ENCODE results near the gene FIG4. TPM values are rescaled to one million over a fixed set of nuclear protein-coding genes. Genes with fewer than 3 reads are reported as not detected.

Gene FIG4
- polyA plus RNA-seq, 1 of the 3 experiments (the other 2 are of a cell fraction), result 6.8 TPM

- H3F3A ChIP-seq (replicated peaks; ENCODE audit: insufficient read depth), result no peaks in the 10 kb centered on the region
- no peak for DNase-seq
- H4K20me1 ChIP-seq (ENCODE audit: insufficient read depth), result no peaks in the 10 kb centered on the region
- peaks cover 0 to 5% of the 10 kb centered on the region in 2 experiments for H3K36me3 ChIP-seq (replicated peaks in 1 of 2; ENCODE audit: control insufficient read depth in 1 of 2, insufficient read depth in 2 of 2, low read length in 1 of 2)
- H3K79me2 ChIP-seq (ENCODE audit: insufficient read depth), result no peaks in the 10 kb centered on the region
- no peaks in the 10 kb centered on the region for H3K9me2 ChIP-seq
- H3K9me3 ChIP-seq, result no peaks in the 10 kb centered on the region
- ChIA-PET POLR2A (no interaction called here), CTCF (interaction anchor here (1.3 kb wide), 1 partner anchor 17 kb away, joined by 4 read pairs; no protein-coding TSS in a partner anchor)
- no peak overlapping the region for H3K4me2 ChIP-seq
- no peak overlapping the region for H2AFZ ChIP-seq (ENCODE audit: low read depth)
- no peak overlapping the region for H3K4me3 ChIP-seq (ENCODE audit: low read depth in 2 of 2, low read length in 1 of 2)
- no peak overlapping the region for H3K9ac ChIP-seq
- 92% methylated on average over 1 of the region's 1 CpG for WGBS (ENCODE audit: low lambda C conversion rate)
- no peak for TF ChIP-seq REST (IDR thresholded peaks at IDR 0.05; ENCODE audit: low read depth, low read length)
- no peak for TF ChIP-seq RAD21 (IDR thresholded peaks at IDR 0.05; ENCODE audit: low read length)
- no peak for TF ChIP-seq GABPA (IDR thresholded peaks at IDR 0.05; ENCODE audit: low read depth)
- no peak for TF ChIP-seq USF2 (IDR thresholded peaks at IDR 0.05; ENCODE audit: borderline replicate concordance, low read depth, low read length)
- H3K27me3 ChIP-seq (ENCODE audit: insufficient read depth), result no peaks in the 10 kb centered on the region
- H3K4me1 ChIP-seq (ENCODE audit: control insufficient read depth in 1 of 2, insufficient read depth in 2 of 2, low read depth in 1 of 2, low read length in 1 of 2), result no peaks in the 10 kb centered on the region; a peak in 2 of 4 replicates
- no peak overlapping the region for H3K27ac ChIP-seq (ENCODE audit: low read depth in 2 of 2, low read length in 1 of 2)
Measured at GRCh38 chr6:109762769-109763441, 71.8 kb downstream of the FIG4 start.

- ChIA-PET CTCF (no interaction called here), POLR2A (no interaction called here)
- H3K36me3 ChIP-seq (replicated peaks in 1 of 2; ENCODE audit: control insufficient read depth in 1 of 2, insufficient read depth in 2 of 2, low read length in 1 of 2), result peaks cover 0 to 5% of the 10 kb centered on the region in 2 experiments
- no peak overlapping the region for H3K27ac ChIP-seq (ENCODE audit: low read depth in 2 of 2, low read length in 1 of 2)
- no peak overlapping the region for H2AFZ ChIP-seq (ENCODE audit: low read depth)
- H3K4me3 ChIP-seq (ENCODE audit: low read depth in 2 of 2, low read length in 1 of 2), result no peak overlapping the region
- H3F3A ChIP-seq (replicated peaks; ENCODE audit: insufficient read depth), result no peaks in the 10 kb centered on the region
- DNase-seq, result no peak
- H3K79me2 ChIP-seq (ENCODE audit: insufficient read depth), result no peaks in the 10 kb centered on the region
- 87% methylated on average over 3 of the region's 3 CpGs for WGBS (ENCODE audit: low lambda C conversion rate)
- H3K4me1 ChIP-seq (ENCODE audit: control insufficient read depth in 1 of 2, insufficient read depth in 2 of 2, low read depth in 1 of 2, low read length in 1 of 2), result no peaks in the 10 kb centered on the region; a peak in 1 of 4 replicates
- no peak overlapping the region for H3K4me2 ChIP-seq
- no peaks in the 10 kb centered on the region for H3K9me3 ChIP-seq
- H3K9me2 ChIP-seq, result no peaks in the 10 kb centered on the region
- no peaks in the 10 kb centered on the region for H3K27me3 ChIP-seq (ENCODE audit: insufficient read depth)
- H4K20me1 ChIP-seq (ENCODE audit: insufficient read depth), result no peaks in the 10 kb centered on the region
- H3K9ac ChIP-seq, result no peak overlapping the region
- TF ChIP-seq MAX (IDR thresholded peaks at IDR 0.05; ENCODE audit: low read depth), result no peak
- TF ChIP-seq ZBTB33 (IDR thresholded peaks at IDR 0.05; ENCODE audit: borderline replicate concordance, low read depth), result no peak
- no peak for TF ChIP-seq SIN3A (IDR thresholded peaks at IDR 0.05; ENCODE audit: borderline replicate concordance, low read depth, low read length)
- no peak for TF ChIP-seq USF2 (IDR thresholded peaks at IDR 0.05; ENCODE audit: borderline replicate concordance, low read depth, low read length)
- no peak for TF ChIP-seq FOXM1 (IDR thresholded peaks at IDR 0.05; ENCODE audit: low read depth)
- TF ChIP-seq REST (IDR thresholded peaks at IDR 0.05; ENCODE audit: low read depth, low read length), result no peak
- TF ChIP-seq MXI1 (IDR thresholded peaks at IDR 0.05; ENCODE audit: low read depth, low read length), result no peak
- no peak for TF ChIP-seq PBX3 (IDR thresholded peaks at IDR 0.05)
- TF ChIP-seq TEAD4 (IDR thresholded peaks at IDR 0.05; ENCODE audit: borderline replicate concordance, insufficient read depth), result no peak
Measured at GRCh38 chr6:109766167-109766566, 75.1 kb downstream of the FIG4 start.
